Breast epithelium (tissue), 4 donors: ENCODE measurements around the gene SLC35A4. TPM values are rescaled to one million over a fixed set of nuclear protein-coding genes. Genes with fewer than 3 reads are reported as not detected.

Experiments
- DNase-seq, 2 donors: peaks; one replicate each; pipeline ENCODE4 v3.0.0-alpha.2; 2019; ENCODE audit warnings: low spot score in 2 of 2
- H3K27ac ChIP-seq, 2 donors: fragments of 200-600 bp; sonication (generic) in 1 of 2; one replicate each; pipeline ENCODE4 v1.5.1; 2016 to 2019; ENCODE audit warnings: mild to moderate bottlenecking in 1 of 2
- H3K27me3 ChIP-seq, 2 donors: fragments of 200-600 bp; sonication (generic) in 1 of 2; one replicate each; pipeline versions ENCODE4 v1.5.1 to v1.6.0; 2017 to 2019; ENCODE audit warnings: control low read depth in 1 of 2, mild to moderate bottlenecking in 1 of 2
- H3K36me3 ChIP-seq: fragments of 200-600 bp; one replicate; pipeline ENCODE4 v1.5.1; 2019
- H3K4me1 ChIP-seq, 2 donors: fragments of 200-600 bp; sonication (generic); one replicate each; pipeline ENCODE4 v1.5.1; 2016 to 2019; ENCODE audit warnings: control low read depth in 1 of 2
- H3K4me3 ChIP-seq, 3 donors: fragments of 200-600 bp; sonication (generic); 1 replicate in 2 of 3; 2 replicates in 1 of 3; pipeline ENCODE4 v1.5.1; 2016 to 2019; ENCODE audit warnings: mild to moderate bottlenecking in 3 of 3, moderate library complexity in 2 of 3
- H3K9me3 ChIP-seq, 2 donors: fragments of 200-600 bp; sonication (generic) in 1 of 2; one replicate each; pipeline ENCODE4 v1.5.1; 2016 to 2019; ENCODE audit warnings: control low read depth in 1 of 2
- CTCF ChIP-seq, 3 donors: fragments of 450-650 bp; IDR thresholded peaks; one replicate each; pipeline ENCODE4 v1.5.1; 2016 to 2017; ENCODE audit warnings: antibody characterized with exemption in 3 of 3, mild to moderate bottlenecking in 3 of 3, moderate library complexity in 3 of 3
- POLR2A ChIP-seq: fragments of 450-650 bp; IDR thresholded peaks from one replicate; pipeline ENCODE4 v1.6.1; 2016; ENCODE audit warnings: antibody characterized with exemption, mild to moderate bottlenecking, moderate library complexity
- POLR2AphosphoS5 ChIP-seq, 3 donors: sonication (generic); formaldehyde crosslinking; IDR thresholded peaks; one replicate each; pipeline ENCODE4 v1.6.1; 2017; ENCODE audit warnings: antibody characterized with exemption in 3 of 3
- intact Hi-C: fragments of 100-400 bp; cut with DNase I; formaldehyde crosslinking; loops from one replicate; pipeline ENCODE4 v1.15.1; 2023; ENCODE audit warnings: low total_unique reads
- total RNA-seq, 3 donors: library from RNA; depleted of rRNA; stranded (reverse); fragments of >200 nt; gene quantifications; one replicate each; pipeline ENCODE4 v1.1.0, GENCODE V29; 2016

SLC35A4 gene, protein sequence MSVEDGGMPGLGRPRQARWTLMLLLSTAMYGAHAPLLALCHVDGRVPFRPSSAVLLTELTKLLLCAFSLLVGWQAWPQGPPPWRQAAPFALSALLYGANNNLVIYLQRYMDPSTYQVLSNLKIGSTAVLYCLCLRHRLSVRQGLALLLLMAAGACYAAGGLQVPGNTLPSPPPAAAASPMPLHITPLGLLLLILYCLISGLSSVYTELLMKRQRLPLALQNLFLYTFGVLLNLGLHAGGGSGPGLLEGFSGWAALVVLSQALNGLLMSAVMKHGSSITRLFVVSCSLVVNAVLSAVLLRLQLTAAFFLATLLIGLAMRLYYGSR
- 10 to 100 TPM; 20.3 to 30.4 (median 27.0) TPM for total RNA-seq

DNA sequence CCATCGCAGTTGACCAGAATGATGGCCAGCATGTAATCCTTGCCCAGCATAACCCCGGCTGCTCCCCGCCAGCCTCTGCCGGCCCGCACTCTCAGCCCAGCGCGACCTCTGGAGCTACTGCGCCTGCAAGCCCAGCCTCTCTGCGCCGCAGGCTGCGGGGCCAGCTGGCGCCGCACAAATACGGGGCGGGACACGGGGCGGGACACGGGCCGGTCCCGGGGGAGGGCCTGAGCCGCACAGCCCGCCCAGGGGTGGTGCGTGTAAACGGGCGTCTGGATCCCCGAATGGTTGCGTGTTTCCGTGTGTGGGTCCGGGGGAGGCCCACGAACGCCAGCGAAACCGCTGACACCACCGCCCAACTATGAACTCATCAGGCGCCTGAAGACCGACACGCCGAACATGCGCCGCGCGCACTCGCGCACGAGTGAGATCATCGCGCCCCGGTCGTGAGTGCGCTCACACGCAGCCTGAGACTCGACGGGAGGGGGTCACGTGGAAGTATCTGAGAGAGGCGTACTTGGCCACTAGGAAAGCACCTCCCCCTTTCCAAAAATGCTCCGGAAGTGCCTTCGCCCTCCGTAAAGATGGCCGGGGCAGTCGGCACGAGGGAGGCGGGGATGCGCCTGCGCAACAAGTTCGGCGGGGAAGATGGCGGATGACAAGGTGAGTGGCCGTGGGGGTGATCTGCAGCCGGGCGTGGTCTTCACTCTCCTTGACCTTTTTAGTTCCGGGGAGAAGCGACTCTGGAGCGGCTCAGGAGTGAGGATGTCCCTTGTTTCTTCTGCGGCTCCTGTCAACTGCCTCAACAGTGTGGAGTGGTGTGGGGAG is at the start of gene SLC35A4, which contains the start of gene APBB3:
SLC35A4 (plus strand) TSS at position 633 of the 828 bp plus-strand sequence. CDS start 2,342 bp downstream, outside the sequence.
APBB3 (minus strand) TSS at position 403 of the 828 bp plus-strand sequence; CDS start at position 50, 353 bp downstream.
- intact Hi-C loops: no loop called here
- Histone ChIP-seq H3K27ac (peak within 1 kb of the TSS; percentile 94 to 95), H3K9me3 (no peaks in the 10 kb centered on the region), H3K27me3 (no peaks in the 10 kb centered on the region), H3K4me3 (peak within 1 kb of the TSS; percentile 60 to 75 (median 70)), H3K36me3 (no peaks in the 10 kb centered on the region), H3K4me1 (peaks cover 13 to 22% of the 10 kb centered on the region in 2 donors)
- TF ChIP-seq POLR2A (peak; percentile 67), POLR2AphosphoS5 (IDR thresholded peaks at IDR 0.05) (peak; percentile 93 to 98 (median 95)), CTCF (IDR thresholded peaks at IDR 0.05) (peak in 2 of 3 donors; percentile 12 to 30)
- peak; percentile 96 to 97 for DNase-seq

DNA sequence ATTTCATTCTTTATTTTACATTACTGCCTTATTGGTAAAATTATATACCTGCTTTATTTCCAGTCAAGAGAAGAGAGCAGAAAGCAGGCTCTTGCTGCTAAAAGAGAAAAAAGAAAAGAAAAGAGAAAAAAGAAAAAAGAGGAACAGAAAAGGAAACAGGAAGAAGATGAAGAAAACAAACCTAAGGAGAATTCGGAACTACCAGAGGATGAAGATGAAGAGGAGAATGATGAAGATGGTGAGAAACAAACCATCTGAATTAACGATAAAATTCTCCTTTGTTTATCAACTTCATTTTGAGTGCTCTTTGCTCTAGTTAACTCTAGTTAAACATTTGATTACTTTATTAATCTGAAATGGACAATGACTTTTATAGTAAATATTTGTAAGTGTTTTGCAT is 40.6 kb upstream of the SLC35A4 start:
- H3K27me3 ChIP-seq: no peaks in the 10 kb centered on the region
- no peak overlapping the region for H3K27ac ChIP-seq
- no peaks in the 10 kb centered on the region for H3K9me3 ChIP-seq
- H3K4me3 ChIP-seq: no peak overlapping the region
- H3K4me1 ChIP-seq: no peaks in the 10 kb centered on the region
- H3K36me3 ChIP-seq: peaks cover 3% of the 10 kb centered on the region
- TF ChIP-seq POLR2A (no peak), POLR2AphosphoS5 (IDR thresholded peaks at IDR 0.05) (no peak), CTCF (IDR thresholded peaks at IDR 0.05) (no peak)
- DNase-seq: no peak
- intact Hi-C loops: no loop called here

DNA sequence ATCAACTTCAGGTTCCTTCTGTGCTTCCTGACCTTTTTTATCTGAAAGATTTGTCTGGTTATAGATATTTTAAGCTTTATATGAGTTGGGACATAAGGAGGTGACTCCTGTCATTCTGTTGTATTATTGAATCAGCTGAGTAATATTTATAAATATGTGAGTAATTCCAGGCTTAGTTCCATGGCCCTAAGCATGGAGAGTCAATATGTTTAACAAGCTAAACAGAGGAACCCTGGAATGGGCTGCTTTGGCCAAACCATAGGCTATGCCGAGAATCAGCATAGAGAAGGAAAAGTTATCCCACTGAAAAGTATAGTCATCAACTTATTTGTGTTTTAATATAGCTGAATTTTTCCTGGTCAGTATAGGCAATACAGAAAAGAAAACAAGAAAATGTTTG is 24.4 kb upstream of the SLC35A4 start:
- H3K36me3 ChIP-seq: no peaks in the 10 kb centered on the region
- TF ChIP-seq CTCF (IDR thresholded peaks at IDR 0.05) (no peak), POLR2AphosphoS5 (IDR thresholded peaks at IDR 0.05) (no peak), POLR2A (no peak)
- no peak overlapping the region for H3K4me3 ChIP-seq
- no peak overlapping the region for H3K27ac ChIP-seq
- intact Hi-C loops: no loop called here
- H3K27me3 ChIP-seq: no peaks in the 10 kb centered on the region
- no peaks in the 10 kb centered on the region for H3K9me3 ChIP-seq
- H3K4me1 ChIP-seq: no peaks in the 10 kb centered on the region
- no peak for DNase-seq

DNA sequence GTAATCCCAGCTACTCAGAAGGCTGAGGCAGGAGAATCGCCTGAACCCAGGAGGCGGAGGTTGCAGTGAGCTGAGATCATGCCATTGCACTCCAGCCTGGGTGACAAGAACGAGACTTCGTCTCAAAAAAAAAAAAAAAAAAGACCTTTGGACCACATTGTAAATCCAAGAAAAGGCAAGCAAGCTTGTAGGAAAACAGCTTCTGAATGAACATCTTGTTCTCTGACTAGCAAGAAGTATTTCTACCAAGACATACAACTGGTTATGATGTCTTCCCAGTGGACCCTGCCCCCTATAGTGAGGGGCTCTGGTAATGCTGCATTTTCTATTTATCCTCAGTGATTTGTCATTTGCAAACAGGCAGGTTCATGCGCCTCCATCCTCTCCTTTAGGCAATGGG is 21.7 kb upstream of the SLC35A4 start:
- H3K36me3 ChIP-seq: no peaks in the 10 kb centered on the region

GRCh38 chr5:140544986-140545385 is 19.6 kb upstream of the SLC35A4 start:
- DNase-seq: no peak
- H3K4me1 ChIP-seq: peaks cover 0 to 22% of the 10 kb centered on the region in 2 donors
- TF ChIP-seq POLR2A: no peak
- TF ChIP-seq POLR2AphosphoS5 (IDR thresholded peaks at IDR 0.05): no peak
- TF ChIP-seq CTCF (IDR thresholded peaks at IDR 0.05): no peak
- no peaks in the 10 kb centered on the region for H3K27me3 ChIP-seq
- H3K36me3 ChIP-seq: no peaks in the 10 kb centered on the region
- intact Hi-C loops: no loop called here
- no peak overlapping the region for H3K4me3 ChIP-seq
- H3K9me3 ChIP-seq: no peaks in the 10 kb centered on the region
- no peak overlapping the region for H3K27ac ChIP-seq

More for the DNA sequence above, 21.7 kb upstream of the SLC35A4 start:
- no peak overlapping the region for H3K27ac ChIP-seq
- DNase-seq: no peak
- no peaks in the 10 kb centered on the region for H3K9me3 ChIP-seq
- H3K27me3 ChIP-seq: no peaks in the 10 kb centered on the region
- peaks cover 0 to 6% of the 10 kb centered on the region in 2 donors for H3K4me1 ChIP-seq
- TF ChIP-seq POLR2AphosphoS5 (IDR thresholded peaks at IDR 0.05) (no peak), POLR2A (no peak)
- H3K4me3 ChIP-seq: no peak overlapping the region
- intact Hi-C loops: no loop called here
